Karpas-422 (cell line): ENCODE measurements around the gene BHLHE40. TPM values are rescaled to one million over a fixed set of nuclear protein-coding genes. Genes with fewer than 3 reads are reported as not detected.
"Not testable (repeated sequence)": the region's sequence is repeated elsewhere in the genome, so short reads cannot be mapped to it uniquely, and the experiment has no call there.

Experiments used
- DNase-seq: peaks from one replicate; pipeline ENCODE4 v3.0.0-alpha.2; 2015
- H2AFZ ChIP-seq: fragments of 200-600 bp; sonication (generic); 2 replicates; pipeline ENCODE4 v1.6.1; 2014; ENCODE audit warnings: antibody characterized with exemption, low read length, mixed read lengths
- H3K27ac ChIP-seq: fragments of 200-600 bp; sonication (generic); 2 replicates; pipeline ENCODE4 v1.5.1; 2014; ENCODE audit warnings: mild to moderate bottlenecking, low read length, moderate library complexity
- H3K27me3 ChIP-seq: fragments of 200-600 bp; sonication (generic); 2 replicates; pipeline ENCODE4 v1.6.1; 2014; ENCODE audit warnings: low read length, mixed read lengths
- H3K36me3 ChIP-seq: fragments of 200-600 bp; sonication (generic); 2 replicates; pipeline ENCODE4 v1.6.1; 2014; ENCODE audit warnings: low read length, mixed read lengths; ENCODE audit not compliant: insufficient read depth
- H3K4me1 ChIP-seq: fragments of 200-600 bp; sonication (generic); 2 replicates; pipeline ENCODE4 v1.6.1; 2014; ENCODE audit warnings: mild to moderate bottlenecking, low read length, mixed read lengths
- H3K4me2 ChIP-seq: fragments of 200-600 bp; sonication (generic); 2 replicates; pipeline ENCODE4 v1.6.1; 2014; ENCODE audit warnings: low read length, low read depth, mild to moderate bottlenecking; ENCODE audit not compliant: poor library complexity, severe bottlenecking
- H3K4me3 ChIP-seq: fragments of 200-600 bp; sonication (generic); 2 replicates; pipeline ENCODE4 v1.5.1; 2014; ENCODE audit warnings: mild to moderate bottlenecking, antibody characterized with exemption, low read length, mixed read lengths
- H3K79me2 ChIP-seq: fragments of 200-600 bp; sonication (generic); 2 replicates; pipeline ENCODE4 v1.6.1; 2014; ENCODE audit warnings: mild to moderate bottlenecking, low read length, mixed read lengths
- H3K9ac ChIP-seq: fragments of 200-600 bp; sonication (generic); 2 replicates; pipeline ENCODE4 v1.6.0; 2014; ENCODE audit warnings: low read length
- H3K9me2 ChIP-seq: fragments of 200-600 bp; sonication (generic), shearing (Covaris generic); replicated peaks from 2 replicates; pipeline ENCODE4 v1.6.0; 2014; ENCODE audit warnings: mild to moderate bottlenecking, low read length, moderate library complexity; ENCODE audit not compliant: insufficient read depth
- H3K9me3 ChIP-seq: fragments of 300-700, 200-600 bp; sonication (generic); 2 replicates; pipeline ENCODE4 v1.6.1; 2014; ENCODE audit warnings: low read length, mixed read lengths
- H4K20me1 ChIP-seq: fragments of 200-600 bp; sonication (generic); 2 replicates; pipeline ENCODE4 v1.6.1; 2014; ENCODE audit warnings: mild to moderate bottlenecking, antibody characterized with exemption, low read length, low read depth; ENCODE audit not compliant: insufficient read depth
- total RNA-seq: library from RNA; depleted of rRNA; stranded (reverse); fragments of >200 nt; shearing (Covaris generic); gene quantifications from 2 replicates; pipeline ENCODE4 v1.2.3, GENCODE V29; 2014; ENCODE audit warnings: low replicate concordance

BHLHE40 gene
- total RNA-seq, 1 experiment from 2014 or later, result 0.86 TPM

DNA sequence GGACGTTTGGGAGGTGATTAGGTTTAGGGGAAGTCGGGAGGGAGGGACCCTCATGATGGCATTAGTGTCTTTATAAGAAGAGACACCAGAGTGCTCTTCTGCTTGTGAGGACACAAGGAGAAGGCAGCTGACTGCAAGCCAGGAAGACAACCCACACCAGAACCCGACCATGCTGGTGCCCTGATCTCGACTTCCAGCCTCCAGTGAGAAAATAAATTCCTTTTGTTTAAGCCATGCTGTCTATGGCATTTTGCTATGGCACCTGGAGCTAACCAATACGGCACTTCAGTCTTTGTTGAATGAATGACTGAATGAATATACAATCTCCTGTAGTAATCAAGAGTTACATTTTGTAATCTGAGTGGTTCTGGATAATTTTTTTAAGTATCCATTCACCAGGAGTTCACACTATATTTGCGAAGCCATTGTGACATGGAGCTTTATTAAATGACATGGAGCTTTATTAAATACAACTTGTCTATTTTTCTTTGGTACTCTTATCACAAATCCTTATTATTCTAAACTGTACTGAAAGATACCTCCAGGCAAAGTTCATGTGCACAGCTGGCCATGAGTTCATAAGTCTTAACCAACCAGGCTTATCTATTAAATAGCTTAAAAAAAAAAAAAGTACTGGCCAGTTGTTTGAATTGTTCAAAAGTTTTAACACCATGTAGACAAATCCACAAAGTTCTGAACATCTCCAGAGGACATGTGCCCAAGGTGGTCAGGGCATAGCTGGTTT lies 24.8 kb upstream of the BHLHE40 start:
- Histone ChIP-seq H3K4me1 (no peaks in the 10 kb centered on the region), H3K36me3 (no peaks in the 10 kb centered on the region), H3K9me2 (no peaks in the 10 kb centered on the region), H3K4me2 (no peak overlapping the region), H3K27me3 (no peaks in the 10 kb centered on the region), H3K4me3 (no peak overlapping the region), H2AFZ (no peak overlapping the region), H3K27ac (no peak overlapping the region), H3K9ac (no peak overlapping the region), H3K9me3 (no peaks in the 10 kb centered on the region), H4K20me1 (no peaks in the 10 kb centered on the region), H3K79me2 (no peaks in the 10 kb centered on the region)
- no peak for DNase-seq

DNA sequence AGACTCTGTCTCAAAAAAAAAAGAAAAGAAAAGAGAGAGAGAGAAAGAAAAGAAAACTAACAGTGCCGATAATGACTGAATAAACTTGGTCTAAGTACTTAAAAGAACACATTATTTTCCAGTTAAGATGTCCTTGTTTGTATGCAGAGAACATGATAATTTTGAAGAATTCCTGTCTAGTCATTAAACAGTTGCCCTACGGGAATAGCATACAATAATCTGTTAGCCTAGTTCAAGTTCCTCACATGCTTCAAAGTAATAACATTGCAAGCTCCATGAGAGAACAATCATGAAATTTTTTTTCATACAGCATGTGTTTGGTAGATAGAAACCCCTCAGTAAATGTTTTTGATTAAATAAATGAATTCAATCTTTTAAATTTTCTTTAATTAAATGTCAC lies 23.1 kb upstream of the BHLHE40 start:
- no peak overlapping the region for H3K27ac ChIP-seq
- H3K4me1 ChIP-seq, result no peaks in the 10 kb centered on the region
- no peak overlapping the region for H3K9ac ChIP-seq
- no peaks in the 10 kb centered on the region for H3K36me3 ChIP-seq
- H3K4me3 ChIP-seq, result no peak overlapping the region
- no peaks in the 10 kb centered on the region for H3K9me2 ChIP-seq
- no peaks in the 10 kb centered on the region for H3K9me3 ChIP-seq
- H4K20me1 ChIP-seq, result no peaks in the 10 kb centered on the region
- no peaks in the 10 kb centered on the region for H3K27me3 ChIP-seq
- no peaks in the 10 kb centered on the region for H3K79me2 ChIP-seq
- H3K4me2 ChIP-seq, result no peak overlapping the region
- H2AFZ ChIP-seq, result no peak overlapping the region
- DNase-seq, result no peak

DNA sequence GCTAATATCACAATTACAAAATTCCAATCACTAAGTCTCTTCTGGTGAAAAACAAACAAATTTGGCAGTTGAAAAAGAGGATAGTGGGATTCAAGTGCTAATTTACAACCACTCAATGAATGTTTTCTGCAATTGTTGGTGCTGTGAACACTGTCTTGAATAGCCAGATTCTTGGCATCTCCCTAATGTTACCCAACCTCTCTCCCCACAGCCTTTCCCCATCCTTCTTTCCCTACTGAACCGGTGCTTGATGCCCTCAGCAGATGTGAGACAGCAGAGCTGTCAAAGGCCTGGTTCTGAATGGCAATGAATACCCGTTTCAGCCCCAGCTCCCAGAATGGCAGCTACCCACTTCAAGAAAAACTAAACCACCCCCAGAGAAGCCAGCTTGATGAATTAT lies 22.5 kb upstream of the BHLHE40 start:
- Histone ChIP-seq H4K20me1 (no peaks in the 10 kb centered on the region), H3K4me1 (no peaks in the 10 kb centered on the region), H3K4me3 (no peak overlapping the region), H3K36me3 (no peaks in the 10 kb centered on the region), H3K4me2 (no peak overlapping the region), H3K27me3 (no peaks in the 10 kb centered on the region), H3K9me3 (no peaks in the 10 kb centered on the region), H2AFZ (no peak overlapping the region), H3K27ac (no peak overlapping the region), H3K9me2 (no peaks in the 10 kb centered on the region), H3K79me2 (no peaks in the 10 kb centered on the region), H3K9ac (no peak overlapping the region)
- no peak for DNase-seq

DNA sequence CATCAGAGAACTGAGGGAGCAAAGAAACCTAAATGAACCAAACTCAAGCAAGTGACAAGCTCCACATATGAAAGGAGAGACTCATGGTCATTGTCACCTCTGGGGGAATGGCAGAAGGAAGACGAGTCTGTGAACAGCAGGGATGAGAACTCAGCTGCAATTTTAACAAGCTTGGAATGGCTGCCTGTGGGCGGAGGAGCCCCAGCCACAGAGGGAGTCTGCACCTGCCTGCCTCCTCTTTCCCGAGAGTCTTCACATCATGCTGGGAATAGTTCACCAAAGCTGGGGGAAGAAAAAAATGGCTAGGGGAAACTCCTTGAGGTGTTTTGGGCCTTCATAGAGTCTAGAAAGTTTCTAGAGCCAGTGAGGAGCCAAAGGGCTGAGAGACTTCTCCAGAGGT lies 21.3 kb upstream of the BHLHE40 start:
- no peaks in the 10 kb centered on the region for H4K20me1 ChIP-seq
- H3K9me3 ChIP-seq, result no peaks in the 10 kb centered on the region
- H3K9me2 ChIP-seq, result no peaks in the 10 kb centered on the region
- no peak overlapping the region for H3K4me3 ChIP-seq
- no peak overlapping the region for H3K4me2 ChIP-seq
- no peaks in the 10 kb centered on the region for H3K36me3 ChIP-seq
- no peaks in the 10 kb centered on the region for H3K4me1 ChIP-seq
- no peak overlapping the region for H3K27ac ChIP-seq
- no peaks in the 10 kb centered on the region for H3K79me2 ChIP-seq
- no peaks in the 10 kb centered on the region for H3K27me3 ChIP-seq
- no peak overlapping the region for H3K9ac ChIP-seq
- DNase-seq, result no peak
- H2AFZ ChIP-seq, result no peak overlapping the region

DNA sequence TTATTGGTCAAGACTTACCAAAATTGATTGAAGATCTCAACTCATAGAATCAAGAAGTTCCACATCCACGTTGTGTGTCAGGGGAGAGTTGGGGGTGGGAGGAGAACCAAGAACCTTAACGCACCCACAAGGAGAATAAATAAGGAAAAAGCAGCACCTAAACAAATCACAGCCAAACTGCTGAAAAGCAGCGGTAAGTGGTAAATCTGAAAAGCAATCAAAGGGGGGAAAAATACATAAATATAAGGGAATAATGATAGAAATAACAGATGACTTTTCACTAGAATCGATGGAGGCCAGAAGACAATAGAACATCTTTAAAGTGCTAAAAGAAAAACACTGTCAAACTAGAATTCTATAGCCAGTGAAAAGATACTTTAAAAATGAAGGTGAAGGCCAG lies 20.1 kb upstream of the BHLHE40 start:
- Histone ChIP-seq H3K27me3 (no peaks in the 10 kb centered on the region), H3K4me3 (no peak overlapping the region), H3K9me2 (no peaks in the 10 kb centered on the region), H3K4me2 (no peak overlapping the region), H3K36me3 (no peaks in the 10 kb centered on the region), H3K79me2 (no peaks in the 10 kb centered on the region), H2AFZ (no peak overlapping the region), H3K9me3 (no peaks in the 10 kb centered on the region), H3K27ac (no peak overlapping the region), H4K20me1 (no peaks in the 10 kb centered on the region), H3K9ac (no peak overlapping the region), H3K4me1 (no peaks in the 10 kb centered on the region)
- no peak for DNase-seq

DNA sequence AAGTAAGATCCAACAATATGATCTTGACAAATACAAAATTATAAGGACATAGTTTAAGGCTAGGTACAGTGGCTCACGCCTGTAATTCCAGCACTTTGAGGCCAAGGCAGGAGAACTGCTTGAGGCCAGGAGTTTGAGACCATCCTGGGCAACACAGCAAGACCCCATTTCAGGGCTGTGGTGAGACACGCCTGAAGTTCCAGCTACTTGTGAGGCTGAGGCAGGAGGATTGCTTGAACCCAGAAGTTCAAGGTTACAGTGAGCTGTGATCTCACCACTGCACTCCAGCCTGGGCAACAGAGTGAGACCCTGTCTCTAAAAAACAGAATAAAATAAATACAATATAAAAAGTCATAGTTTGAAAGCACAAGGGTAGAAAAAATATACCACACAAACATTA lies 17.4 kb upstream of the BHLHE40 start:
- not testable (repeated sequence) for H3K4me1 ChIP-seq, H3K27me3 ChIP-seq, H3K4me3 ChIP-seq, H2AFZ ChIP-seq, H3K9me2 ChIP-seq, H4K20me1 ChIP-seq, H3K9ac ChIP-seq, DNase-seq, H3K79me2 ChIP-seq, H3K9me3 ChIP-seq, H3K27ac ChIP-seq, H3K4me2 ChIP-seq, H3K36me3 ChIP-seq

DNA sequence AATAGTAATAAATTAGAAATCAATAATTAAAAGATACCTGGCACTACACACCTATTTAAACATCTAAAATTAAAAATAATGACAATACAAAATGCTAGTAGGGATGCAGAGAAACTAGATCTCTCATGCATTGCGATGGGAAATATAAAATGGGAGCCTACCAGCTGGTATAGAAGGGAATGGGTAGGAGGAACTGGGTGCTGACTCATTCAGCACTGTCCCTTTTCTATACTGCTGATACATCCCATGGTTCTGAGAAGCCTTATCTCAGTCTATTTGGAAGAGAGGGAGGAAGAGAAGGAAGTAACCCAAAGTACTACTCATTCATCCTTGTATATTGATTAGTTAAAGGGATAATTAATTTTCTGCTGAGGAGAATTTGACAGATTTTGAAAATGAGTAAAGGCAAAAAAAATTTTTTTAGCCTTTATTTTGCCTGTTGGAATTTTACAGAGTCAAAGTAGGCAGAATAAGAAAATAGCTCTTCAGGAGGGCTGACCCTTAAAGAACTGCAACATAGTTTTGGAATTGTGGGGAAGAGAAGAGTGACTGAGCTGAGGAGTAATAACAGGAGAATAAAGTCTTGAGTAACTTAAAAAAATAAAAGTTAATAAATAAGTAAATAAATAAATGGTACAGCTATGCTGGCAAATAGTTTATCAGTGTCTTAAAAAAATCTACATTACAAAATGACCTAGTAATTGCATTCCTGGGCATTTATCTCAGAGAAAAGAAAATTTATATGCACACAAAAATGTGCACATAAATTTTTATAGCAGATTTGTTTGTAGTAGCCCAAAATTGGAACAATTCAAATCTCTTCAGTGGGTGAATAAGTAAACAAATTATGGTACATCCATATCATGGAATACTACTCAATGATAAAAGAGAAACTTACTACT lies 15.3 kb upstream of the BHLHE40 start:
- no peak overlapping the region for H2AFZ ChIP-seq
- H3K27me3 ChIP-seq, result no peaks in the 10 kb centered on the region
- H4K20me1 ChIP-seq, result no peaks in the 10 kb centered on the region
- no peaks in the 10 kb centered on the region for H3K4me1 ChIP-seq
- H3K9me2 ChIP-seq, result no peaks in the 10 kb centered on the region
- DNase-seq, result no peak
- H3K4me3 ChIP-seq, result no peak overlapping the region
- H3K36me3 ChIP-seq, result no peaks in the 10 kb centered on the region
- no peaks in the 10 kb centered on the region for H3K79me2 ChIP-seq
- H3K4me2 ChIP-seq, result no peak overlapping the region
- no peak overlapping the region for H3K9ac ChIP-seq
- no peak overlapping the region for H3K27ac ChIP-seq
- H3K9me3 ChIP-seq, result no peaks in the 10 kb centered on the region

DNA sequence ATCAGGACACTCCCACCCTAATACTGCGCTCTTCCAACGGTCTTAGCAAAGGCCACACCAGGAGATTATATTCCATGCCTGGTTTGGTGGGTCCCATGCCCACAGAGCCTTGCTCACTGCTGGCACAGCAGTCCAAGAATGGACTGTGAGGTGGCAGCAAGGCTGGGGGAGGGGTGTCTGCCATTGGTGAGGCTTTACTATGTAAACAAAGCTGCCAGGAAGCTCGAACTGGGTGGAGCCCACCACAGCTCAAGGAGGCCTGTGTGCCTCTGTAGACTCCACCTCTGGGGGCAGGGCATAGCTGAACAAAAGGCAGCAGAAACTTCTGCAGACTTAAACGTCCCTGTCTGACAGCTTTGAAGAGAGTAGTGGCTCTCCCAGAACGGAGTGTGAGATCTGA lies 13.2 kb upstream of the BHLHE40 start:
- H3K4me2 ChIP-seq, DNase-seq, H3K79me2 ChIP-seq, H3K36me3 ChIP-seq, H3K4me1 ChIP-seq, H4K20me1 ChIP-seq, H3K9me2 ChIP-seq, H3K27me3 ChIP-seq, H3K9me3 ChIP-seq, H3K4me3 ChIP-seq, H3K9ac ChIP-seq, H3K27ac ChIP-seq, H2AFZ ChIP-seq: not testable (repeated sequence)
